Loucy (cell line): ENCODE data around the gene CRYBA1.

Source experiments
- H2AFZ ChIP-seq: fragments of 200-600 bp; sonication (generic); 2 replicates; pipeline ENCODE4 v1.6.0; 2016; ENCODE audit warnings: antibody characterized with exemption, mild to moderate bottlenecking, low read length, moderate library complexity
- H3F3A ChIP-seq: fragments of 200-600 bp; 2 replicates; pipeline ENCODE4 v1.6.0; 2016; ENCODE audit warnings: antibody characterized with exemption, low read depth, mild to moderate bottlenecking
- H3K27me3 ChIP-seq: fragments of 200-600 bp; sonication (generic); 2 replicates; pipeline ENCODE4 v1.6.1; 2014; ENCODE audit warnings: low read length, mild to moderate bottlenecking; ENCODE audit not compliant: insufficient read depth, poor library complexity, severe bottlenecking
- H3K36me3 ChIP-seq: fragments of 200-600 bp; sonication (generic); 2 replicates; pipeline ENCODE4 v1.6.1; 2016; ENCODE audit warnings: low read length; ENCODE audit not compliant: insufficient read depth
- H3K4me1 ChIP-seq: fragments of 200-600 bp; sonication (generic); 2 replicates; pipeline ENCODE4 v1.5.1; 2014; ENCODE audit warnings: low read length, mild to moderate bottlenecking; ENCODE audit not compliant: insufficient read depth, poor library complexity, severe bottlenecking
- H3K4me2 ChIP-seq: fragments of 200-600 bp; sonication (generic); 2 replicates; pipeline ENCODE4 v1.6.0; 2014; ENCODE audit warnings: antibody characterized with exemption, low read length, low read depth, mild to moderate bottlenecking; ENCODE audit not compliant: poor library complexity, severe bottlenecking
- H3K4me3 ChIP-seq: fragments of 200-600 bp; sonication (generic); 2 replicates; pipeline ENCODE4 v1.5.1; 2014; ENCODE audit warnings: low read length, mild to moderate bottlenecking, mixed read lengths; ENCODE audit not compliant: poor library complexity, severe bottlenecking
- H3K79me2 ChIP-seq: fragments of 200-600 bp; sonication (generic); 2 replicates; pipeline ENCODE4 v1.6.1; 2014; ENCODE audit warnings: low read length; ENCODE audit not compliant: insufficient read depth
- H3K9ac ChIP-seq: fragments of 200-600 bp; sonication (generic); 2 replicates; pipeline ENCODE4 v1.6.0; 2014; ENCODE audit warnings: mild to moderate bottlenecking, low read depth, low read length, moderate library complexity; ENCODE audit not compliant: poor library complexity, severe bottlenecking
- H3K9me2 ChIP-seq: fragments of 200-600 bp; sonication (generic); replicated peaks from 2 replicates; pipeline ENCODE4 v1.6.1; 2016; ENCODE audit warnings: low read depth, low read length, mixed read lengths
- H3K9me3 ChIP-seq: fragments of 200-600 bp; sonication (generic); 2 replicates; pipeline ENCODE4 v1.6.1; 2014; ENCODE audit warnings: mild to moderate bottlenecking, antibody characterized with exemption, low read length, low read depth; ENCODE audit not compliant: insufficient read depth
- H4K20me1 ChIP-seq: fragments of 200-600 bp; sonication (generic); 2 replicates; pipeline ENCODE4 v1.6.0; 2014; ENCODE audit warnings: antibody characterized with exemption, low read length, mild to moderate bottlenecking; ENCODE audit not compliant: insufficient read depth, poor library complexity, severe bottlenecking
- EZH2phosphoT487 ChIP-seq: fragments of 200-600 bp; IDR thresholded peaks from 2 replicates; pipeline ENCODE4 v1.6.1; 2018; ENCODE audit warnings: antibody characterized with exemption, mild to moderate bottlenecking, moderate library complexity, borderline replicate concordance
- TF ChIP-seq, protein P1 (sequence below): fragments of 200-600 bp; sonication (generic); conservative IDR thresholded peaks from 2 replicates; pipeline ENCODE4 v1.5.1; 2014; ENCODE audit warnings: mild to moderate bottlenecking, antibody characterized with exemption, low read length

CRYBA1 gene

DNA sequence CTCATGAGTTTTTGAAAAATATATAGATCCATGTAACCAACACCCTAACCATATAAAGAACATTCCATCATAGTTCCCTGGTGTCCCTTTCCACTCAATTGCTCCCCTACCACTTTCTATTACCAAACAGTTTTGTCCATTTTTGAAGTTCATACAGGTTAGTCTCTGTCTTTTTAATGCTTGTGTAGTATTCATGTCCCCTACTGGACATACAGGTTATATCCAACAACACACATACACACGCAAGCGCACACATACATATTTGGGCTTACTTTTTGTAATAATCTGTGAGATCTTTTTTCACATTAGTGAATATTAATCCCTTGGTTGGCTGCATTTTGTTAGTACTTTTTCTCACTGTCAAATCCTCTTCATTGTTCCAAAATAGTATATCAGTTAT is 6.4 kb downstream of the CRYBA1 start:
- H3K9me3 ChIP-seq = no peaks in the 10 kb centered on the region
- H3F3A ChIP-seq = no peaks in the 10 kb centered on the region

GRCh38 chr17:29255926-29256522 is 9.4 kb downstream of the CRYBA1 start:
- H3K9ac ChIP-seq = no peak overlapping the region
- peaks cover 42% of the 10 kb centered on the region for H4K20me1 ChIP-seq
- H3K36me3 ChIP-seq = peaks cover 28% of the 10 kb centered on the region
- no peaks in the 10 kb centered on the region for H3K9me2 ChIP-seq
- peaks cover 21% of the 10 kb centered on the region; the same call in 1 of the 2 replicates for H3K79me2 ChIP-seq
- H3F3A ChIP-seq = no peaks in the 10 kb centered on the region
- TF ChIP-seq EZH2phosphoT487 = no peak
- TF ChIP-seq, protein P1, sequence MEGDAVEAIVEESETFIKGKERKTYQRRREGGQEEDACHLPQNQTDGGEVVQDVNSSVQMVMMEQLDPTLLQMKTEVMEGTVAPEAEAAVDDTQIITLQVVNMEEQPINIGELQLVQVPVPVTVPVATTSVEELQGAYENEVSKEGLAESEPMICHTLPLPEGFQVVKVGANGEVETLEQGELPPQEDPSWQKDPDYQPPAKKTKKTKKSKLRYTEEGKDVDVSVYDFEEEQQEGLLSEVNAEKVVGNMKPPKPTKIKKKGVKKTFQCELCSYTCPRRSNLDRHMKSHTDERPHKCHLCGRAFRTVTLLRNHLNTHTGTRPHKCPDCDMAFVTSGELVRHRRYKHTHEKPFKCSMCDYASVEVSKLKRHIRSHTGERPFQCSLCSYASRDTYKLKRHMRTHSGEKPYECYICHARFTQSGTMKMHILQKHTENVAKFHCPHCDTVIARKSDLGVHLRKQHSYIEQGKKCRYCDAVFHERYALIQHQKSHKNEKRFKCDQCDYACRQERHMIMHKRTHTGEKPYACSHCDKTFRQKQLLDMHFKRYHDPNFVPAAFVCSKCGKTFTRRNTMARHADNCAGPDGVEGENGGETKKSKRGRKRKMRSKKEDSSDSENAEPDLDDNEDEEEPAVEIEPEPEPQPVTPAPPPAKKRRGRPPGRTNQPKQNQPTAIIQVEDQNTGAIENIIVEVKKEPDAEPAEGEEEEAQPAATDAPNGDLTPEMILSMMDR = no peak
- H3K4me2 ChIP-seq = no peak overlapping the region
- H2AFZ ChIP-seq = no peak overlapping the region
- H3K4me1 ChIP-seq = no peaks in the 10 kb centered on the region
- no peak overlapping the region for H3K4me3 ChIP-seq
- H3K27me3 ChIP-seq = no peaks in the 10 kb centered on the region
- H3K9me3 ChIP-seq = no peaks in the 10 kb centered on the region

More for the DNA sequence above, 6.4 kb downstream of the CRYBA1 start:
- H3K27me3 ChIP-seq = no peaks in the 10 kb centered on the region
- H4K20me1 ChIP-seq = peaks cover 27% of the 10 kb centered on the region
- TF ChIP-seq, protein P1 = no peak
- TF ChIP-seq EZH2phosphoT487 = no peak
- H3K4me1 ChIP-seq = no peaks in the 10 kb centered on the region
- H3K9ac ChIP-seq = no peak overlapping the region
- peaks cover 3% of the 10 kb centered on the region; the same call in 1 of the 2 replicates for H3K36me3 ChIP-seq
- H3K9me2 ChIP-seq = no peaks in the 10 kb centered on the region
- H3K4me3 ChIP-seq = no peak overlapping the region
- no peak overlapping the region for H2AFZ ChIP-seq
- H3K79me2 ChIP-seq = peaks cover 6% of the 10 kb centered on the region; the same call in 1 of the 2 replicates
- H3K4me2 ChIP-seq = no peak overlapping the region

- peaks cover 37% of the 10 kb centered on the region for H3K36me3 ChIP-seq
- no peak overlapping the region for H3K4me3 ChIP-seq
- no peak overlapping the region for H2AFZ ChIP-seq
- H3K4me1 ChIP-seq = no peaks in the 10 kb centered on the region
- H3K9me3 ChIP-seq = no peaks in the 10 kb centered on the region
- no peaks in the 10 kb centered on the region for H3F3A ChIP-seq
- H3K9ac ChIP-seq = no peak overlapping the region
- no peak overlapping the region for H3K4me2 ChIP-seq
- peaks cover 51% of the 10 kb centered on the region for H4K20me1 ChIP-seq
- H3K9me2 ChIP-seq = no peaks in the 10 kb centered on the region
- peaks cover 28% of the 10 kb centered on the region; the same call in 1 of the 2 replicates for H3K79me2 ChIP-seq
- TF ChIP-seq, protein P1 = no peak
- TF ChIP-seq EZH2phosphoT487 = no peak
- no peaks in the 10 kb centered on the region for H3K27me3 ChIP-seq
Observed at GRCh38 chr17:29256735-29257466, 10.2 kb downstream of the CRYBA1 start.
